Lung (tissue), 12 donors: ENCODE results near the gene SLC44A1. TPM values are rescaled to one million over a fixed set of nuclear protein-coding genes. Genes with fewer than 3 reads are reported as not detected.

Source experiments
- ATAC-seq: fragments of 200-7000 bp; cut with Tn5 transposase; one replicate; pipeline ENCODE4 v1.9.1; 2020; ENCODE audit warnings: moderate number of reproducible peaks; ENCODE audit not compliant: insufficient read depth, low FRiP score
- DNase-seq, 3 donors: peaks; one replicate each; pipeline ENCODE4 v3.0.0-alpha.2; 2013 to 2017
- H3K27ac ChIP-seq, 2 donors: one replicate each; pipeline ENCODE4 v1.5.1; 2013; ENCODE audit warnings: mild to moderate bottlenecking in 2 of 2, moderate library complexity in 2 of 2, control low read depth in 1 of 2, inconsistent platforms in 1 of 2, low read depth in 1 of 2, low read length in 1 of 2
- H3K27me3 ChIP-seq, 3 donors: one replicate each; pipeline ENCODE4 v1.5.1; 2013; ENCODE audit warnings: low read length in 2 of 3; ENCODE audit not compliant: control insufficient read depth in 3 of 3, insufficient read depth in 3 of 3
- H3K36me3 ChIP-seq, 4 donors: one replicate each; pipeline ENCODE4 v1.5.1; 2013; ENCODE audit warnings: low read length in 4 of 4, mild to moderate bottlenecking in 1 of 4, moderate library complexity in 1 of 4; ENCODE audit not compliant: control insufficient read depth in 4 of 4, insufficient read depth in 4 of 4
- H3K4me1 ChIP-seq, 5 donors: one replicate each; pipeline ENCODE4 v1.5.1; 2013; ENCODE audit warnings: low read length in 5 of 5, mild to moderate bottlenecking in 2 of 5, moderate library complexity in 1 of 5; ENCODE audit not compliant: control insufficient read depth in 5 of 5, insufficient read depth in 5 of 5
- H3K4me3 ChIP-seq: one replicate; pipeline ENCODE4 v1.5.1; 2013; ENCODE audit warnings: mild to moderate bottlenecking, control low read depth, moderate library complexity
- H3K9ac ChIP-seq, 2 donors: one replicate each; pipeline ENCODE4 v1.5.1; 2013; ENCODE audit warnings: low read length in 2 of 2, control low read depth in 1 of 2; ENCODE audit not compliant: insufficient read depth in 1 of 2
- H3K9me3 ChIP-seq, 4 donors: one replicate each; pipeline ENCODE4 v1.5.1; 2013; ENCODE audit warnings: low read length in 3 of 4, mild to moderate bottlenecking in 1 of 4, moderate library complexity in 1 of 4; ENCODE audit not compliant: control insufficient read depth in 4 of 4, insufficient read depth in 3 of 4
- WGBS, 2 donors: extraction: QIAGEN DNeasy Blood & Tissue Kit; methylation state at CpG; one replicate each; pipeline ENCODE4 v1.1.7; 2013; 5-methylcytosine and 5-hydroxymethylcytosine counted together
- polyA plus RNA-seq, 2 donors: library from polyadenylated mRNA; stranded (reverse); fragments of 200-250 nt; gene quantifications; one replicate each; pipeline ENCODE4 v1.2.1, GENCODE V29; 2013
- total RNA-seq, 2 donors: library from RNA; depleted of rRNA in 1 of 2; stranded (reverse); fragments of >200 nt in 1 of 2; gene quantifications; one replicate each; pipeline ENCODE4 v1.2.1, GENCODE V29; 2014 to 2021
- TF ChIP-seq, protein P1 (sequence below): IDR thresholded peaks from 2 replicates; pipeline ENCODE4 v1.5.1; 2012; ENCODE audit warnings: mild to moderate bottlenecking; ENCODE audit errors: control extremely low read depth, extremely low read depth
- donor health status: control.
- donor health status: control.
- donor health status: Bipolar disorder and iron deficiency.
- donor health status: healthy.
- donor health status: DM: yes; HTN: yes; CAD: no.

Gene SLC44A1
- total and polyA plus RNA-seq, 4 donors, result 13.0 to 61.7 (median 33.8) TPM

DNA sequence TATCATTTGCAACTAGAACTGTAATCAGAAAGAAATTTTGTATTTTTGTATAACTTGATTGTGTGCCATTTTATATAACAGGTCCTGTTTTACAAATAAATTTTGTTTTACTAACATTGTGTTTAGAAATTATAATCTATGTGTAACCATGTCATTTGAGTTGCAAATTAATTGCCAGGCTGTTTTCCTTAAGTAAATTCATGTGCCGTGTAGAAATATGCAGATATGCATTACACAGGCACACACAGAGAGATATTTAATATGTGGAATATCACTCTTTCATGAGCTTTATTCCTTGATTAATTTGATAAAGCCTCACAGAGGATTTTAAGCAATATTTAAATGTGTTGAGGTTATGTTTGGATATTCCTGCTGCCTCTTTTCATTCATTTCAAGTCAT lies 146.8 kb downstream of the SLC44A1 start:
- no peak overlapping the region for H3K27ac ChIP-seq
- TF ChIP-seq, protein P1, sequence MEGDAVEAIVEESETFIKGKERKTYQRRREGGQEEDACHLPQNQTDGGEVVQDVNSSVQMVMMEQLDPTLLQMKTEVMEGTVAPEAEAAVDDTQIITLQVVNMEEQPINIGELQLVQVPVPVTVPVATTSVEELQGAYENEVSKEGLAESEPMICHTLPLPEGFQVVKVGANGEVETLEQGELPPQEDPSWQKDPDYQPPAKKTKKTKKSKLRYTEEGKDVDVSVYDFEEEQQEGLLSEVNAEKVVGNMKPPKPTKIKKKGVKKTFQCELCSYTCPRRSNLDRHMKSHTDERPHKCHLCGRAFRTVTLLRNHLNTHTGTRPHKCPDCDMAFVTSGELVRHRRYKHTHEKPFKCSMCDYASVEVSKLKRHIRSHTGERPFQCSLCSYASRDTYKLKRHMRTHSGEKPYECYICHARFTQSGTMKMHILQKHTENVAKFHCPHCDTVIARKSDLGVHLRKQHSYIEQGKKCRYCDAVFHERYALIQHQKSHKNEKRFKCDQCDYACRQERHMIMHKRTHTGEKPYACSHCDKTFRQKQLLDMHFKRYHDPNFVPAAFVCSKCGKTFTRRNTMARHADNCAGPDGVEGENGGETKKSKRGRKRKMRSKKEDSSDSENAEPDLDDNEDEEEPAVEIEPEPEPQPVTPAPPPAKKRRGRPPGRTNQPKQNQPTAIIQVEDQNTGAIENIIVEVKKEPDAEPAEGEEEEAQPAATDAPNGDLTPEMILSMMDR, result no peak
- no peak overlapping the region for H3K4me3 ChIP-seq
- WGBS, 2 donors, result 91 to 97% methylated on average over 1 of the region's 1 CpG
- peaks cover 0 to 5% (median 0%) of the 10 kb centered on the region in 5 donors for H3K4me1 ChIP-seq
- no peaks in the 10 kb centered on the region for H3K9me3 ChIP-seq
- H3K9ac ChIP-seq, result no peak overlapping the region
- DNase-seq (no peak), ATAC-seq (no peak)
- peaks cover 0 to 3% (median under 1%) of the 10 kb centered on the region in 4 donors for H3K36me3 ChIP-seq
- no peaks in the 10 kb centered on the region for H3K27me3 ChIP-seq

DNA sequence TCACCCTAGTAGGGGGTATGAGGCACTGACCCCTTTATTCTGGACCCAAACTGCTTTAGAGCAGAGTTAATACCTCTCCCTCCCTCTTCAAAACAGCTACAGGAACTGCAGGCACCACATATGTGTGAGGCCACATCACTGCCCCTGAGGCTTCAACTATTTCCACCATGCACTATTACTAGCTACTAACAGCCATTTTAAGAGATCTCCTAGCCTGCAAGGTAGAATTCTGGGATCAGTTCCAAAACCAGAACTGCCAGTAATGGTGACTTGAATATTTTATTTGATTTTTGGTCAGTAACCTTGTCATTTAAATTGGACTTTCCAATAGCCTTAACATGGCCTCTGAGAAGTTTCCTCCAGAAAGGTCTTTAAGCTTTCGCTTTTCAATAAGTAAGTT lies 148.1 kb downstream of the SLC44A1 start:
- H3K27ac ChIP-seq, result no peak overlapping the region
- 97 to 100% methylated on average over 1 of the region's 1 CpG for WGBS, 2 donors
- TF ChIP-seq, protein P1, result no peak
- no peaks in the 10 kb centered on the region for H3K27me3 ChIP-seq
- DNase-seq, result no peak
- H3K9me3 ChIP-seq, result no peaks in the 10 kb centered on the region
- no peak overlapping the region for H3K4me3 ChIP-seq
- peaks cover 0 to 15% (median 4%) of the 10 kb centered on the region in 5 donors for H3K4me1 ChIP-seq
- no peak for ATAC-seq
- no peak overlapping the region for H3K9ac ChIP-seq
- peaks cover 0 to 1% (median 0%) of the 10 kb centered on the region in 4 donors for H3K36me3 ChIP-seq

DNA sequence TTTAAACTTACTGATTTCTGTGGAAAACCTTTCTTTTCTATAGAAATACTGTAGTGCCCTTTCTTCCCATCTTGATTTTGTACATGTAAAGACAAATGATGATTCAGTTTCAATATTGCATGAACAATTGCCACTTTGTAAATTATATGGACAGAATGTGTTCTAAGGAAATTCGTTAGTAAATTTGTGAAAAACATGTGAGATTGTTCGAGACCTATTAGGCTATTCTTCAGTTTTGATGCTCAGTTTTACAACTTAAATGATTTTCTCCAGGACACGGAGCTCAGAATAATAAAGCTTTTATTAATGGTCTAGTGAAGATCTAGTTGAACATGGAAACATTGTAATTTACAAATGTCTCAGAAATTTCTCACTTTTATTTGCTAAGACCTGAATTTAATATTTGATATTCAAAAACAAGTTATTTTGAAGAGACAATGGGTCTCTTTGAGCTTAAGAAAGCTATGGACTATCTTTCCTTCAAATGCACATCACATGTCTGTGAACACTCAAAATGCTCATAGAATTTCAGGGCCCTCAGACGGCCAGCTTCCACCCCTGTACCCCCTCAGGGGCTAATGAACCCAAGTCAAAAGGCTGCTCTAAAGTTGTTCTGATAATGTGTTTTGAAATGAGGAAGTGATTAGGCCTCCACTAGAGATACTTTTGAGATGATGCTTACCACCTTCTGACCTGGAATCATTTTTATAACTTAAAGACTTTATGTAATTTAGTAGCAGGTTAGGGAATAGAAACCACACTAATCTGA lies 149.3 kb downstream of the SLC44A1 start:
- Histone ChIP-seq H3K27ac (no peak overlapping the region), H3K9ac (no peak overlapping the region), H3K9me3 (no peaks in the 10 kb centered on the region), H3K4me1 (peaks cover 0 to 25% (median 4%) of the 10 kb centered on the region in 5 donors), H3K36me3 (peaks cover 0 to 1% (median 0%) of the 10 kb centered on the region in 4 donors), H3K27me3 (no peaks in the 10 kb centered on the region), H3K4me3 (no peak overlapping the region)
- DNase-seq, result no peak
- ATAC-seq, result no peak
- 92 to 95% methylated on average over 4 of the region's 4 CpGs for WGBS, 2 donors
- TF ChIP-seq, protein P1, result no peak
